DMS114 treated with DMSO at 0.1 percent for 48 hours (cell line): ENCODE data around the gene ESX1.
"Not testable (repeated sequence)": the region's sequence is repeated elsewhere in the genome, so short reads cannot be mapped to it uniquely, and the experiment has no call there.

Experiments
- DNase-seq: peaks from one replicate; lab custom pipeline; 2025; ENCODE audit not compliant: unreplicated experiment; lab: John Stamatoyannopoulos, UW

Gene ESX1

GRCh38 chrX:104254442-104255115 lies at the start of gene ESX1:
Gene ESX1 (minus strand): TSS chrX:104254933. CDS start chrX:104254849, 84 bp downstream.
- DNase-seq, result peak; percentile 14

- no peak for DNase-seq
These were observed 40.9 kb upstream of the ESX1 start for GRCh38 chrX:104295636-104296035.

GRCh38 chrX:104288961-104289360 lies 34.2 kb upstream of the ESX1 start:
- no peak for DNase-seq

- DNase-seq, result no peak
These were observed 33.5 kb upstream of the ESX1 start for GRCh38 chrX:104288269-104288668.

GRCh38 chrX:104285201-104285600 lies 30.5 kb upstream of the ESX1 start:
- no peak for DNase-seq

GRCh38 chrX:104284507-104284906 lies 29.8 kb upstream of the ESX1 start:
- no peak for DNase-seq

- DNase-seq, result no peak
These were observed 27.5 kb upstream of the ESX1 start for GRCh38 chrX:104282166-104282725.

- no peak for DNase-seq
These were observed 26.8 kb upstream of the ESX1 start for GRCh38 chrX:104281564-104281963.

- DNase-seq, result no peak
These were observed 25.9 kb upstream of the ESX1 start for GRCh38 chrX:104280609-104281008.

GRCh38 chrX:104270916-104271512 lies 16.3 kb upstream of the ESX1 start:
- DNase-seq, result peak; percentile 58

GRCh38 chrX:104270212-104270611 lies 15.5 kb upstream of the ESX1 start:
- peak; percentile 2 for DNase-seq

GRCh38 chrX:104255465-104255864 lies 732 bp upstream of the ESX1 start:
- no peak for DNase-seq

- no peak for DNase-seq
These were observed 929 bp downstream of the ESX1 start for GRCh38 chrX:104253567-104254441.

GRCh38 chrX:104250470-104250869 lies 4.3 kb downstream of the ESX1 start:
- no peak for DNase-seq

- not testable (repeated sequence) for DNase-seq
These were observed 24.7 kb downstream of the ESX1 start for GRCh38 chrX:104230060-104230459.

- DNase-seq, result no peak
These were observed 43.5 kb downstream of the ESX1 start for GRCh38 chrX:104211187-104211586.

GRCh38 chrX:104205548-104205947 lies 49.2 kb downstream of the ESX1 start:
- DNase-seq, result no peak
